OCI-M2 (cell line): ENCODE measurements around the gene TMEM51.
A peak's percentile ranks its signal among the peaks of the same experiment; 100 is the strongest.

ENCODE experiments used
- DNase-seq: peaks from one replicate; lab custom pipeline; 2025; ENCODE audit not compliant: unreplicated experiment; lab: John Stamatoyannopoulos, UW

The TMEM51 gene

GRCh38 chr1:15212954-15213291, 59.4 kb downstream of the TMEM51 start:
- DNase-seq: no peak

GRCh38 chr1:15213341-15213821, 59.8 kb downstream of the TMEM51 start:
- no peak for DNase-seq

GRCh38 chr1:15214527-15214926, 61.0 kb downstream of the TMEM51 start:
- DNase-seq: no peak

GRCh38 chr1:15215116-15215515, 61.6 kb downstream of the TMEM51 start:
- DNase-seq: no peak

GRCh38 chr1:15217654-15218053, 64.1 kb downstream of the TMEM51 start:
- no peak for DNase-seq

- DNase-seq: peak; percentile 67
Measured at GRCh38 chr1:15218287-15219279, 65.0 kb downstream of the TMEM51 start.

GRCh38 chr1:15219280-15220023, 65.9 kb downstream of the TMEM51 start:
- no peak for DNase-seq

DNA sequence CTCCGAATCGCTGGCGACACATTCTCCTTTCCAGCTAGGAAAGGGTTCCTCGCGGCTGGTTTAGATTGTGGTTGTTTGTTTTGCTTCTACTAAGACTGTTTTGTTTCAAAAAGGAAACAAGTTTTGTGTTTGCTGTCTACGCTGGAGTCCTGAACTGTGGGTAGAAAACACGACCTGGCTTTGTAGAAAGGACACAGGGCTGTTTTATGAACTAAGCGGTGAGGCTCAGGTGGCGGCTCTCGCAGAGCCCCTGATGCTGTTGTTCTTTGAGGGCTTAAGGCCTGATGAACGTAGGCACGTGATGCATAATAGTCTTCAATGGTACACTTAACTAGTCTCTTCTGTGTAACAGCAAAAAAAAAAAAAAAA, 66.5 kb downstream of the TMEM51 start:
- no peak for DNase-seq

- no peak for DNase-seq
Measured at GRCh38 chr1:15220825-15221431, 67.4 kb downstream of the TMEM51 start.

DNA sequence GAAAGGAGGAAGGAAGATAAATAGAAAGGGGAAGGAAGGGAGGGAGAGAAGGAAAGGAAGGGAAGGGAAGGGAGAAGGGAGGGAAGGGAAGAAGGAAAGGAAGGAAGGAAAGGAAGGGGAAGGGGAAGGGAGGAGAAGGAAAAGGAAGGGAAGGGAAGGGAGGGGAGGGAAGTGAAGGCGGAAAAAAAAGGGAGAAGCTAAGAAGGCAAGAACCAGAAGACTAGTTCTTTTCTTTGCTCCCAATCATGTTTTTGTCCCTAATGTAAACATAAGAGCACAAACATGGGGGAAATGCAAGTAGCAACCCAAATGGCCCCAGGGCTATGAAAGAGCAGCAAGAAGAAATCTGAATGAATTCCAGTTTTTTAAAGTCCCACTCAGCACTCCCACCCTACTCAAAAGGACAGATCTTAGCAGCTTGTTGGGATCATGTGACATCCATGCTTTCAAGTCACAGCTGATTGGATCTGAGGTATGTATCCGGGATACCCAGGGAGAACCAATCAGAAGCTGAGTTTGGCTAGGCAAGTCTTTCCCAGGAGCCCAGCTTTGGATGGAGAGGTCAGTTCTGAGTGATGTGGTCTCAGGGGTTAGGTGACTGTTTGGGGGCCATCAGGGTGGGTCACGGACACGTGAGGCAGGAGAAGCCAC, 69.2 kb downstream of the TMEM51 start:
- no peak for DNase-seq

GRCh38 chr1:15224259-15224869, 70.8 kb downstream of the TMEM51 start:
- DNase-seq: no peak

- no peak for DNase-seq
Measured at GRCh38 chr1:15224974-15225373, 71.4 kb downstream of the TMEM51 start.

DNA sequence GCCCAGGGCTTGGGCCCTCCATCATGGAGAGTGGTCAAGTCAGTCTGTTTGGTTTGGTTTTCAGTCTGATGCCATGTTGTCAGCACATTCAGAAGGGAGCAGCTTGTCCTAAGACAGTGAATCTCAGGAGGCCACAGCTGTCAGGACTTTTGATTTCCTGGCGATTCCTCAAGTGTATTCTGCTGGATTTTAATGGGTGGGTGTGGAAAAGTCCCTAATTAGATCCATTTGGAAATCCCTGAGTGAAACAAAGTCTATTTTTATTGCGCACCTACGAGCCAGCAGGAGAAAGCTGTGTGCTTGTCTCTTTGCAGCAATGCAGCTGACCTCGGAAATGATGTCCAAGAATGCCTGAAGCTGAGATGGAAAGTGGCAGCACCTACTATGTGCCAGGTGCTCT, 71.9 kb downstream of the TMEM51 start:
- DNase-seq: no peak

DNA sequence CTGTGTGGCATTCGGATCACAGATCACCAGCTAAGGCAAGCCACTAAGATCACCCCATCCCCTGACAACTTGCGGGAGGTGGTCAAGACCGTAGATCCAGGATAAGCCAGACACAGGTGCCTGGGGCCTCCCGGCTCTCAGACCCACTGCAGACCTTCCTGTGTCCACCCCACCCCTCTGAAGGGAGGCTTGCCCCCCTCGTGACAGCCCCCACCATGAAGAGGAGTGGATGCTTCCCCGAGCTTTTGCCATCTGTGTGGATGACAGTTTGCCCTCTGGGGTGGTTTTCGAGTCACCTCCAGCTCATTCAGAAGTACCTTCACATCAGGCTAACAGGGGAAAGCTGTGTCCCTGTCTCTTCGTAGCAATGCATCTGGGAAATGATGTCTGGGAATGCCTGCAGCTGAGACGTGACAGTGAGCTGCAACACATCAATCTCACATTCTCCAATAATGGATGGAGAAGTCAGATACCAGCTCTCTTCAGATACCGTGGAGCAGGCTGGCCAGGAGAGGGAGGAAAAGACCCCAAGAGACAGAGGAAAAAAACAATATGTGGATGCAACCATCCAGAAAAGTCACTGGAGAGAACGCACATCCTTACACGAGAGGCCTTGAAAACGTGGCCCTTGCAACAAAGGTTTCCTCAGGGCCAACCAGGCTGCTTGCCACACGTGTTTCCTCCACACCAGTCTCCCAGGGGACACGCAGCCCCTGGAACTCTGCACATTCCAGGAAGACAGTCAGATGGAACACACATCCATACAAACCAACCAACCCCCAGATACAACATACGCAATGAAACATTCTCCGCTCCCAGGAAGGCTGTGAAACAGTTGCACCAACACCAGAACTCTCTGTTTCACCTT, 73.1 kb downstream of the TMEM51 start:
- no peak for DNase-seq

DNA sequence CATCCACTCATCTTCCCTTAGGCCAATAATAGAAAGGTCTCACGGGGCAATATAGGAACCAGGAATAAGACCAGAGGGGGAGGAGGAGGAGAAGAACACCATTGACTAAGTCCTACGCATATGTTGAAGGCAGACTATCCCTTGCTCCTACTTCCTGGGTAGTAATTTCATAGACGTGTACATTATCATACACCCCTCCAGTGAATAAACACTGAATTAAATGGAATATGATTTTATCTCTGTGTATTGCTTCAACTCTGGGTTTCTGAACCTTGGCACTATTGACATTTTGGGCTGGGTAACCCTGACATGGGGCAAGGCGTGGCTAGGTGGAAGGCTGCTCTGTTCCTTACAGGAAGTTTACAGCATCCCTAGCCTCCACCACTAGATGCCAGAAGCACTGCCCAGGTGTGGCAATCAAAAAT, 76.2 kb downstream of the TMEM51 start:
- no peak for DNase-seq

GRCh38 chr1:15231714-15232201, 78.2 kb downstream of the TMEM51 start:
- no peak for DNase-seq

- no peak for DNase-seq
Measured at GRCh38 chr1:15233689-15234088, 80.1 kb downstream of the TMEM51 start.

DNA sequence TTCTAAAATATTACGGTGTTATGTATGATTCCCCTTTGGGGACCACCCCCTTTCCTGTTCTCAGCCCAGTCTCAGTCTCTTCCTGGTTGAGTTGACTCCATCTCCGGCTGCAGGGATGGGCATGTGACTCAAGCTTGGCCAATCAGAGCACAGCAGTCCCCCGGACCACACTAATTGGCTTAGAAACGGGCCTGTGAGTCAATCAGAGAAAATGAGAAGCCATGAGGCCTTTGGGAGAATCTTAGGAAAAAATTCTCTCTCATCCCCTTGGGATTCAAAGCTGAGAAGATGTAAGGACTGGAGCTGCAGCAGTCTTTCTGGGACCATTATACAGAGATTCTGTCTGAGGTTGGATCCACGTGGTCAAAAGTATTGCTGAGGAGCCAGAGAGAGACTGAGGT, 82.8 kb downstream of the TMEM51 start:
- DNase-seq: no peak

DNA sequence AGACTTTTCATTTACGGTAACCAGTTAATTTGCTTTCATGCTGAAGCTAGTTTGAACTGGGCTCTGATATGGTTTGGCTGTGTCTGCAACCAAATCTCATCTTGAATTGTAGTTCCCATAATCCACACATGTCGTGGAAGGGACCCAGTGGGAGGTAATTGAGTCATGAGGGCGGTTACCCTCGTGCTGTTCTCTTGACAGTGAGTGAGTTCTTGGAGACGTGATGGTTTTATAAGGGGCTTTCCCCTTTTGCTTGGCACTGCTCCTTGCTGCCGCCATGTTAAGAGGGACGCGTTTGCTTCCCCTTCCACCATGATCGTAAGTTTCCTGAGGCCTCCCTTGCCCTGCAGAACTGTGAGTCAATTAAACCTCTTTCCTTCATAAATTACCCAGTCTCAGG, 83.2 kb downstream of the TMEM51 start:
- DNase-seq: no peak

- DNase-seq: no peak
Measured at GRCh38 chr1:15238789-15239188, 85.2 kb downstream of the TMEM51 start.
